K562 (cell line): ENCODE results near the gene SYMPK. TPM values are rescaled to one million over a fixed set of nuclear protein-coding genes. Genes with fewer than 3 reads are reported as not detected.

Experiments used
- ATAC-seq: fragments of 200-7000 bp; cut with Tn5 transposase; 3 replicates; pipeline ENCODE4 v1.9.1; 2020; ENCODE audit warnings: moderate library complexity
- BruUV-seq: library from RNA; stranded (reverse); fragments of 400-500 nt; replicated peaks from 2 replicates; lab custom pipeline; 2021; lab: Mats Ljungman, UMichigan
- CTCF ChIA-PET: fragments of 300-600 bp; formaldehyde crosslinking; extraction: SDS; loops from one replicate; lab custom pipeline; 2021; ENCODE audit warnings: low intra/inter-chr PET ratio; lab: Yijun Ruan, JAX
- POLR2A ChIA-PET: fragments of 300-600, 350-650 bp; sonication (Branson Sonifier 250); formaldehyde crosslinking; extraction: SDS; loops from one replicate; lab custom pipeline; 2021; ENCODE audit warnings: antibody characterized with exemption, inconsistent platforms; lab: Yijun Ruan, JAX
- DNase-seq, 4 experiments: peaks; one replicate each; pipeline versions ENCODE4 v3.0.0 to v3.0.0-alpha.2; 2011 to 2018; ENCODE audit warnings: low spot score in 3 of 4, mixed read lengths in 3 of 4; ENCODE audit errors: extremely low read depth in 1 of 4
- FAIRE-seq: peaks from 2 replicates; lab custom pipeline; 2011; peaks lifted over from hg19 to GRCh38; lab: Jason Lieb, UNC
- H2AFZ ChIP-seq: 2 replicates; pipeline ENCODE4 v1.6.0; 2011; ENCODE audit warnings: low read depth, low read length, control low read depth, inconsistent platforms
- H3K27ac ChIP-seq: fragments of 200-600 bp; 3 replicates; pipeline ENCODE4 v1.8.0; 2011; ENCODE audit warnings: low read depth, mild to moderate bottlenecking, control low read depth, inconsistent platforms, low read length, moderate library complexity, mixed read lengths; ENCODE audit errors: extremely low read depth
- H3K27me3 ChIP-seq, 2 experiments: fragments of 300-600 bp in 1 of 2; 2 replicates in 1 of 2; 3 replicates in 1 of 2; pipeline versions ENCODE4 v1.6.0 to v1.8.0; 2011; ENCODE audit warnings: inconsistent platforms in 2 of 2, low read length in 2 of 2, mild to moderate bottlenecking in 1 of 2, mixed read lengths in 1 of 2, moderate library complexity in 1 of 2; ENCODE audit not compliant: control insufficient read depth in 2 of 2, insufficient read depth in 2 of 2
- H3K36me3 ChIP-seq: fragments of 300-600 bp; 3 replicates; pipeline ENCODE4 v1.8.0; 2011; ENCODE audit warnings: mild to moderate bottlenecking, low read length, inconsistent platforms; ENCODE audit not compliant: control insufficient read depth, insufficient read depth
- H3K4me1 ChIP-seq, 2 experiments: fragments of 200-600 bp in 1 of 2; replicated peaks in 1 of 2; 2 replicates in 1 of 2; 3 replicates in 1 of 2; pipeline versions ENCODE4 v1.5.1 to v1.8.0; 2011; ENCODE audit warnings: inconsistent platforms in 2 of 2, low read length in 2 of 2, mild to moderate bottlenecking in 1 of 2, mixed read lengths in 1 of 2, moderate library complexity in 1 of 2; ENCODE audit not compliant: control insufficient read depth in 2 of 2, insufficient read depth in 2 of 2
- H3K4me2 ChIP-seq: 2 replicates; pipeline ENCODE4 v1.6.1; 2011; ENCODE audit warnings: low read length, control low read depth, inconsistent platforms, mixed read lengths; ENCODE audit not compliant: insufficient read depth
- H3K4me3 ChIP-seq: fragments of 200-600 bp; sonication (generic), shearing (Covaris generic); 2 replicates; pipeline ENCODE4 v1.5.1; 2016; ENCODE audit warnings: control low read depth, inconsistent platforms
- H3K79me2 ChIP-seq: fragments of 200-600 bp; 3 replicates; pipeline ENCODE4 v1.8.0; 2011; ENCODE audit warnings: low read length, inconsistent platforms; ENCODE audit not compliant: control insufficient read depth, insufficient read depth
- H3K9ac ChIP-seq, 2 experiments: 2 replicates each; pipeline versions ENCODE4 v1.6.0 to v1.6.1; 2011; ENCODE audit warnings: low read depth in 2 of 2, low read length in 2 of 2, control low read depth in 1 of 2, inconsistent platforms in 1 of 2, mild to moderate bottlenecking in 1 of 2, mixed read lengths in 1 of 2; ENCODE audit not compliant: insufficient read depth in 1 of 2
- H3K9me1 ChIP-seq: one replicate; pipeline ENCODE4 v1.6.0; 2011; ENCODE audit warnings: inconsistent platforms, mild to moderate bottlenecking, low read length, moderate library complexity; ENCODE audit not compliant: control insufficient read depth, insufficient read depth
- H3K9me3 ChIP-seq: replicated peaks from 2 replicates; pipeline ENCODE4 v1.5.1; 2011; ENCODE audit warnings: low read depth, low read length, inconsistent platforms; ENCODE audit not compliant: control insufficient read depth, insufficient read depth
- H4K20me1 ChIP-seq: replicated peaks from 2 replicates; pipeline ENCODE4 v1.6.1; 2011; ENCODE audit warnings: low read length, inconsistent platforms, mixed read lengths; ENCODE audit not compliant: control insufficient read depth, insufficient read depth
- CGGBP1 ChIP-seq: fragments of 250-450 bp; sonication (Bioruptor Pico); IDR thresholded peaks from 2 replicates; pipeline ENCODE4 v1.9.0; 2021; ENCODE audit warnings: mild to moderate bottlenecking
- GABPB2 ChIP-seq: fragments of 250-450 bp; sonication (Bioruptor Pico); conservative IDR thresholded peaks from 2 replicates; pipeline ENCODE4 v1.5.1; 2021; ENCODE audit warnings: mild to moderate bottlenecking
- HIVEP1 ChIP-seq: fragments of 250-450 bp; sonication (Bioruptor Pico); IDR thresholded peaks from 2 replicates; pipeline ENCODE4 v1.4.0; 2020; ENCODE audit warnings: mild to moderate bottlenecking
- L3MBTL2 ChIP-seq: fragments of 450-650 bp; IDR thresholded peaks from 2 replicates; pipeline ENCODE4 v1.6.1; 2016; ENCODE audit warnings: mild to moderate bottlenecking, moderate library complexity
- MBD2 ChIP-seq: sonication (generic); IDR thresholded peaks from 2 replicates; pipeline ENCODE4 v1.6.1; 2016; ENCODE audit warnings: low read depth, borderline replicate concordance
- POLR2AphosphoS5 ChIP-seq: IDR thresholded peaks from 2 replicates; pipeline ENCODE4 v1.6.1; 2011; ENCODE audit warnings: mild to moderate bottlenecking, low read depth, low read length, moderate library complexity; ENCODE audit not compliant: control insufficient read depth, insufficient read depth
- RCOR1 ChIP-seq, 2 experiments: IDR thresholded peaks; 2 replicates each; pipeline ENCODE4 v1.6.1; 2012; ENCODE audit warnings: low read depth in 2 of 2, low read length in 2 of 2, borderline replicate concordance in 1 of 2, improper control_type of control experiment in 1 of 2
- RREB1 ChIP-seq: fragments of 250-450 bp; sonication (Bioruptor Pico); IDR thresholded peaks from 2 replicates; pipeline ENCODE4 v1.4.0; 2020
- ZBTB2 ChIP-seq: fragments of 450-650 bp; IDR thresholded peaks from 2 replicates; pipeline ENCODE4 v1.6.1; 2016; ENCODE audit warnings: antibody characterized with exemption
- ZNF740 ChIP-seq, 3 experiments: fragments of 200-800 bp in 1 of 3; sonication (Bioruptor generic) in 1 of 3; sonication (generic) in 1 of 3; formaldehyde crosslinking in 1 of 3; IDR thresholded peaks; 2 replicates each; pipeline versions ENCODE4 v1.6.1 to v1.8.0; 2016 to 2022; ENCODE audit warnings: mild to moderate bottlenecking in 2 of 3, missing compliant biosample characterization in 2 of 3, missing genetic modification characterization in 2 of 3, missing genetic modification reagents in 1 of 3
- WGBS: fragments of 100-300 bp; shearing (Covaris generic); methylation state at CpG from one replicate; pipeline ENCODE4 v1.1.6; 2016; ENCODE audit warnings: low coverage, mixed read lengths; ENCODE audit not compliant: insufficient coverage; ENCODE audit errors: missing lambda C conversion rate; 5-methylcytosine and 5-hydroxymethylcytosine counted together
- in situ Hi-C: fragments of 300-500 bp; cut with MboI; formaldehyde crosslinking; loops from 4 replicates; pipeline ENCODE4 v1.15.0; 2018; ENCODE audit warnings: inconsistent platforms, mixed read lengths
- intact Hi-C: fragments of 100-400 bp; cut with micrococcal nuclease; formaldehyde crosslinking; loops from 2 replicates; pipeline ENCODE4 v1.14.2; 2022
- polyA plus RNA-seq, 8 experiments: library from polyadenylated mRNA; depleted of rRNA in 4 of 8; stranded (reverse) in 5 of 8; unstranded in 3 of 8; fragments of >200 nt; fragmentation: Nextera tagmentation in 2 of 8; fragmentation: Illumina TruSeq in 1 of 8; extraction: Ambion mirVana in 2 of 8; extraction: Trizol in 1 of 8; gene quantifications; 2 replicates each; pipeline versions ENCODE4 v1.2.1 to v1.2.3, GENCODE V29; 2011 to 2014; ENCODE audit warnings: inconsistent platforms in 1 of 8, missing spikeins in 1 of 8
- total RNA-seq, 7 experiments: library from RNA; depleted of rRNA in 6 of 7; stranded (reverse); fragments of >200 nt in 6 of 7; fragmentation: Illumina TruSeq in 2 of 7; extraction: Trizol in 2 of 7; gene quantifications; 2 replicates each; pipeline versions ENCODE4 v1.2.1 to v1.2.3, GENCODE V29; 2011 to 2021; ENCODE audit warnings: low replicate concordance in 1 of 7

SYMPK gene
- total and polyA plus RNA-seq, 9 of the 15 experiments (the other 6 are each of a cell fraction or from before 2014, with no cell fraction given): 0.73 to 95.5 (median 58.4) TPM

- Histone ChIP-seq H2AFZ (no peak overlapping the region), H4K20me1 (no peaks in the 10 kb centered on the region), H3K9me1 (peaks cover 2% of the 10 kb centered on the region), H3K36me3 (peaks cover 10% of the 10 kb centered on the region; the same call in 2 of the 3 replicates), H3K9ac (peak overlapping the region in 1 of 2 experiments; percentile 94; a peak in 2 of 4 replicates), H3K27ac (no peak overlapping the region), H3K79me2 (peaks cover 44% of the 10 kb centered on the region), H3K4me3 (no peak overlapping the region), H3K27me3 (no peaks in the 10 kb centered on the region), H3K9me3 (no peaks in the 10 kb centered on the region), H3K4me1 (peaks cover 23 to 45% of the 10 kb centered on the region in 2 experiments), H3K4me2 (peak overlapping the region; percentile 100)
- ATAC-seq (no peak), DNase-seq (no peak), FAIRE-seq (no peak)
- BruUV-seq: no TSS peak
- intact Hi-C loops (no loop called here), in situ Hi-C loops (no loop called here)
- ChIA-PET POLR2A (interaction anchor here (0.6 to 2.0 kb wide), 9 partner anchors 11 to 146 kb away, joined by 3 to 9 read pairs (median 3); partner anchors contain the start of gene CCDC61), CTCF (interaction anchor here (0.6 to 5.5 kb wide), 4 partner anchors 17 to 683 kb away, joined by 3 to 102 read pairs (median 10); partner anchors contain the start of gene IRF2BP1)
- WGBS: 51% methylated on average over 8 of the region's 9 CpGs
- TF ChIP-seq CGGBP1 (no peak), RREB1 (CRISPR knock-in tag) (no peak), HIVEP1 (CRISPR knock-in tag) (no peak), GABPB2 (no peak), RCOR1 (IDR thresholded peaks at IDR 0.05; ENCODE audit: borderline replicate concordance in 1 of 2, low read depth in 2 of 2, low read length in 2 of 2) (no peak), L3MBTL2 (peak; percentile 21; the same call in 1 of the 2 replicates), MBD2 (no peak), ZNF740 (CRISPR knock-in tag; IDR thresholded peaks at IDR 0.05) (0 out of 2 replicates have a peak, but pooled peaks have one; percentile 19), ZNF740 (tag; IDR thresholded peaks at IDR 0.05) (no peak), POLR2AphosphoS5 (no peak), ZBTB2 (no peak)
These were observed 2.5 kb upstream of the SYMPK start for GRCh38 chr19:45865269-45865948.
